Esophagus squamous epithelium (tissue), 4 donors: Measurements from ENCODE around the gene AK9.

ENCODE experiments used
- POLR2A ChIP-seq, 4 donors: fragments of 450-650 bp; IDR thresholded peaks; one replicate each; pipeline ENCODE4 v1.6.1; 2017; ENCODE audit warnings: antibody characterized with exemption in 4 of 4, mild to moderate bottlenecking in 4 of 4, moderate library complexity in 3 of 4
- TF ChIP-seq, protein P1 (sequence below), 6 experiments: fragments of 450-650 bp in 4 of 6; fragments of 200-600 bp in 2 of 6; sonication (generic) in 2 of 6; IDR thresholded peaks; one replicate each; pipeline ENCODE4 v1.5.1; 2016 to 2019; ENCODE audit warnings: antibody characterized with exemption in 6 of 6, mild to moderate bottlenecking in 4 of 6, moderate library complexity in 4 of 6

DNA sequence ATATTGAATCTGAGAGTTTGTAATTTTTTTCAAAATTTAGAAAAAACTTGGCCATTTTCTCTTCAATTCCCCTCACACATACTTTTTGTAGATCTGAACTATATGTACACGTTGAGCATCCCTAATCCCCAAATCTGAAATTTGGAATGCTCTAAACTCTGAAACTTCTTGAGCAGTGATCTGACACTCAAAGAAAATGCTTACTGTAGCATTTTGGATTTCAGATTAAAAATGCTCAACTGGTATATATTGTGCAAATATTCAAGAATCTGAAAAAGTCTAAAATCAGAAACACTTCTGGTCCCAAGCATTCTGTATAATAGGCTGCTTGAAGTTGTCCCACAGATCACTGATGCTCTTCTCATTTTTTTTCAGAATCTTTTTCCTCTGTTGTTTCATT, 129.2 kb downstream of the AK9 start:
- TF ChIP-seq, protein P1, sequence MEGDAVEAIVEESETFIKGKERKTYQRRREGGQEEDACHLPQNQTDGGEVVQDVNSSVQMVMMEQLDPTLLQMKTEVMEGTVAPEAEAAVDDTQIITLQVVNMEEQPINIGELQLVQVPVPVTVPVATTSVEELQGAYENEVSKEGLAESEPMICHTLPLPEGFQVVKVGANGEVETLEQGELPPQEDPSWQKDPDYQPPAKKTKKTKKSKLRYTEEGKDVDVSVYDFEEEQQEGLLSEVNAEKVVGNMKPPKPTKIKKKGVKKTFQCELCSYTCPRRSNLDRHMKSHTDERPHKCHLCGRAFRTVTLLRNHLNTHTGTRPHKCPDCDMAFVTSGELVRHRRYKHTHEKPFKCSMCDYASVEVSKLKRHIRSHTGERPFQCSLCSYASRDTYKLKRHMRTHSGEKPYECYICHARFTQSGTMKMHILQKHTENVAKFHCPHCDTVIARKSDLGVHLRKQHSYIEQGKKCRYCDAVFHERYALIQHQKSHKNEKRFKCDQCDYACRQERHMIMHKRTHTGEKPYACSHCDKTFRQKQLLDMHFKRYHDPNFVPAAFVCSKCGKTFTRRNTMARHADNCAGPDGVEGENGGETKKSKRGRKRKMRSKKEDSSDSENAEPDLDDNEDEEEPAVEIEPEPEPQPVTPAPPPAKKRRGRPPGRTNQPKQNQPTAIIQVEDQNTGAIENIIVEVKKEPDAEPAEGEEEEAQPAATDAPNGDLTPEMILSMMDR (IDR thresholded peaks at IDR 0.05) = no peak
- no peak for TF ChIP-seq POLR2A (IDR thresholded peaks at IDR 0.05)
